Activated B cell treated with CpG ODN at 0.5 μM for 24 hours (primary cell): ENCODE results near the gene TSPAN9. TPM values are rescaled to one million over a fixed set of nuclear protein-coding genes. Genes with fewer than 3 reads are reported as not detected.

ENCODE experiments used
- ATAC-seq: fragments of 200-7000 bp; cut with Tn5 transposase; one replicate; pipeline ENCODE4 v1.10.0; 2021; ENCODE audit warnings: low read depth, mild to moderate bottlenecking, moderate library complexity
- CTCF ChIA-PET: fragments of 350-600 bp; sonication (Branson Sonifier 250); formaldehyde crosslinking; loops from one replicate; lab custom pipeline; 2021; ENCODE audit warnings: antibody characterized with exemption; lab: Charles Lee
- POLR2A ChIA-PET: fragments of 350-600 bp; sonication (Branson Sonifier 250); formaldehyde crosslinking; loops from one replicate; lab custom pipeline; 2021; ENCODE audit warnings: antibody characterized with exemption; lab: Charles Lee
- DNase-seq: peaks from one replicate; pipeline ENCODE4 v3.0.0; 2022
- H3K27ac Mint-ChIP-seq: one replicate; pipeline ENCODE4 v1.8.0; 2020; ENCODE audit warnings: mixed read lengths
- H3K27me3 Mint-ChIP-seq: one replicate; pipeline ENCODE4 v1.8.0; 2021; ENCODE audit warnings: mixed read lengths
- H3K36me3 Mint-ChIP-seq: one replicate; pipeline ENCODE4 v1.8.0; 2021; ENCODE audit warnings: low read depth, mixed read lengths
- H3K4me1 Mint-ChIP-seq: one replicate; pipeline ENCODE4 v1.8.0; 2021; ENCODE audit warnings: mixed read lengths
- H3K4me3 Mint-ChIP-seq: one replicate; pipeline ENCODE4 v1.8.0; 2020; ENCODE audit warnings: mild to moderate bottlenecking, mixed read lengths
- H3K9me3 Mint-ChIP-seq: one replicate; pipeline ENCODE4 v1.8.0; 2020; ENCODE audit warnings: mixed read lengths
- intact Hi-C: fragments of 100-400 bp; cut with micrococcal nuclease; formaldehyde crosslinking; loops from one replicate; pipeline ENCODE4 v1.15.1; 2024
- total RNA-seq: library from RNA; stranded (reverse); gene quantifications from 2 replicates; pipeline ENCODE4 v1.2.3, GENCODE V29; 2022
- TF ChIP-seq, protein P1 (sequence below): fragments of 200-600 bp; IDR thresholded peaks from one replicate; pipeline ENCODE4 v1.8.0; 2022; ENCODE audit warnings: antibody characterized with exemption, mild to moderate bottlenecking

Gene TSPAN9
- total RNA-seq, 1 donor from 2014 or later = 0.20 TPM

DNA sequence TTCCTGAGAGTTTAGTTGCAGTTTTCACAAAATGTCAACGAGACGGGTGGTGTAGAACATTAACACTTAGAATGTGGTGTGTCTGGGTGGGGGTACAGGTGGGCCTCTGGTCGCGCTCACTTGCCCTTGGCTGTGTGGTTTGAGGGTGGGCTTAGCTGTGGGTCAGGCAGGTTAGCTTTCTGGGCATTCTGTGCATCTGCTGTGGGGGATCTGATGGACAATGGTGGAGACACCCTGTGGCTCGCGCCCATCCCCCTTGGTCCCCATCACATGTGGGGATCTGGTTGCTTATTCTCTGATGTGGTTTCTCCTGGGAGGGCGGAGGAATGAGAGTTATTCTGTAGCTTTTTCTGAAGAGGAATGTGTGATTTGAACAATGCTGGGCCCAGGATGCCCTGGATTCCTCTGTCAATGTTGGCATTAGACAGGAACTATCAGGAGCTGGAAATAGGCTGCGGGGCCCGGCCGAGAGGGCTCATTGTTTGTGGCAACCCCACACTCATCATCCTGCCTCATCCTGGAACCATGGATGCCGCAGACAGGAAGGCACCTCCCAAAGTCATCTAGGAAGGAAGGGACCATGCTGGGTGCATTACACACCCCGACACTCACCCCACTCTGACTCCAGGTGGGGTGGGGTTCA is 101.6 kb downstream of the TSPAN9 start:
- ChIA-PET POLR2A (no interaction called here), CTCF (no interaction called here)
- Mint-ChIP-seq H3K4me3 (peak overlapping the region; percentile 24), H3K4me1 (peaks cover 24% of the 10 kb centered on the region), H3K27me3 (peaks cover 48% of the 10 kb centered on the region), H3K36me3 (no peaks in the 10 kb centered on the region), H3K27ac (no peak overlapping the region), H3K9me3 (no peaks in the 10 kb centered on the region)
- ATAC-seq (no peak), DNase-seq (no peak)
- intact Hi-C loops = no loop called here
- TF ChIP-seq, protein P1, sequence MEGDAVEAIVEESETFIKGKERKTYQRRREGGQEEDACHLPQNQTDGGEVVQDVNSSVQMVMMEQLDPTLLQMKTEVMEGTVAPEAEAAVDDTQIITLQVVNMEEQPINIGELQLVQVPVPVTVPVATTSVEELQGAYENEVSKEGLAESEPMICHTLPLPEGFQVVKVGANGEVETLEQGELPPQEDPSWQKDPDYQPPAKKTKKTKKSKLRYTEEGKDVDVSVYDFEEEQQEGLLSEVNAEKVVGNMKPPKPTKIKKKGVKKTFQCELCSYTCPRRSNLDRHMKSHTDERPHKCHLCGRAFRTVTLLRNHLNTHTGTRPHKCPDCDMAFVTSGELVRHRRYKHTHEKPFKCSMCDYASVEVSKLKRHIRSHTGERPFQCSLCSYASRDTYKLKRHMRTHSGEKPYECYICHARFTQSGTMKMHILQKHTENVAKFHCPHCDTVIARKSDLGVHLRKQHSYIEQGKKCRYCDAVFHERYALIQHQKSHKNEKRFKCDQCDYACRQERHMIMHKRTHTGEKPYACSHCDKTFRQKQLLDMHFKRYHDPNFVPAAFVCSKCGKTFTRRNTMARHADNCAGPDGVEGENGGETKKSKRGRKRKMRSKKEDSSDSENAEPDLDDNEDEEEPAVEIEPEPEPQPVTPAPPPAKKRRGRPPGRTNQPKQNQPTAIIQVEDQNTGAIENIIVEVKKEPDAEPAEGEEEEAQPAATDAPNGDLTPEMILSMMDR = no peak

DNA sequence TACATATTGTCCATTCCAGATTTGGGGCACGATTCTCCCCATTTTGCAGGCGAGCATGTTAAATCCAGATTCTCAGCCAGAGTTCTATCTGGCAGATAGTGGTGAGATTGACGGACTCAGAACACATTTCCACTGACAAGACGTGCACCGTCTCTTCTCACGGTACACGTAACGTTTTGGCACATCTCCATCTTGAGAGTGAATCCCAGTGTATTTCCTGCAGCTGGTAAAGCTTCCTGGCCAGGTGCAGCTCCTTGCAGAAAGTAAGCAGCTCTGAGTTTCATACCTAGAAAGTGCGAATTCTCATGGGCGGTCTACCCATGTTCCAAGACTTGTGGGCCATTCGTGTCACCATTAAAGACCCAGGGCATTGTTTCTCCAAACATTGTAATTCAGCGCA is 102.6 kb downstream of the TSPAN9 start:
- CTCF ChIA-PET = no interaction called here
- ATAC-seq (no peak), DNase-seq (no peak)
- Mint-ChIP-seq H3K36me3 (no peaks in the 10 kb centered on the region), H3K27me3 (peaks cover 50% of the 10 kb centered on the region), H3K9me3 (no peaks in the 10 kb centered on the region), H3K4me1 (peaks cover 24% of the 10 kb centered on the region), H3K4me3 (no peak overlapping the region), H3K27ac (no peak overlapping the region)
- TF ChIP-seq, protein P1 = no peak
- POLR2A ChIA-PET = no interaction called here
- intact Hi-C loops = no loop called here

DNA sequence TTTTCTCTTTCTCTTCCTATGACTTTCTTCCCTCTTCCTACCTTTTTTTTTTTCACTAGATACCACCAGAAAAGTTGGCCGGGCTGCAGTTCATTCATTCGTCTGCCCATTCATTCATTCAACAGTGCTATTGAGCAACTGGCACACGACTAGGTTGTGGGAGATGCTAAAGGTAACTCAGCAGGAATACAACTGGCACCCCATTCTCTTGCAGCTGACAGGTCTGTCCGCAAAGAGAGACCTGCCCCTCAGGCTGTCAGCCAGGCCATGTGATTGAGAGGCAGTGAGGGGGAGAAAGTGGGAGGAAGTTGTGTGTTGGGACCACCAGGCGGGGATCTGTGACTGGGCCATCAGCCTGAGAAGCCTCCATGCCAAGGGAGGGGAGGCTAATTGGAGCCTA is 105.2 kb downstream of the TSPAN9 start:
- TF ChIP-seq, protein P1 = no peak
- Mint-ChIP-seq H3K27ac (no peak overlapping the region), H3K9me3 (no peaks in the 10 kb centered on the region), H3K27me3 (peaks cover 51% of the 10 kb centered on the region), H3K4me1 (peaks cover 42% of the 10 kb centered on the region), H3K36me3 (no peaks in the 10 kb centered on the region), H3K4me3 (no peak overlapping the region)
- ATAC-seq (no peak), DNase-seq (no peak)
- ChIA-PET POLR2A (no interaction called here), CTCF (no interaction called here)
- intact Hi-C loops = no loop called here

DNA sequence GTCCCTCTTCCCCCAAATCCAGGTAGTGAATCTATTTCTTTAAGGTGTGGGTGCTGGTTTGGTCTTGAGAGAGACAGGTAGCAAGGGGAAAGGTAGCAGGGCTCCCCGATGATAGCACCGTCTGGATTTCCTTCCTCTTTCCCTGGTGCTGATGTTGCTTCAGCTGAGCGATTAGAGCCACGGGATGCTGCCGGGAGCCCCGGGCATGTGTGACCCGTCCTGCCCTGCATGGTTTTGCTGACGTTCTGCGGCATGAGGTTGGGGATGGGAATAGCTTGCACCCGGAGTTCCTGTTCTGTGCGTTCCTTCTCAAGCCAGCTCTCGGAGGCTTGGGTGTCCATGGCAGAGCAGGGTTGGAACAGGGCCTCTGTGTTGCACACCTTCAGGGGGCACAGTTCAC is 107.3 kb downstream of the TSPAN9 start:
- TF ChIP-seq, protein P1 = no peak
- Mint-ChIP-seq H3K4me1 (peaks cover 31% of the 10 kb centered on the region), H3K27ac (no peak overlapping the region), H3K36me3 (no peaks in the 10 kb centered on the region), H3K27me3 (peaks cover 42% of the 10 kb centered on the region), H3K9me3 (no peaks in the 10 kb centered on the region), H3K4me3 (no peak overlapping the region)
- DNase-seq (no peak), ATAC-seq (no peak)
- intact Hi-C loops = no loop called here
- ChIA-PET POLR2A (no interaction called here), CTCF (no interaction called here)

DNA sequence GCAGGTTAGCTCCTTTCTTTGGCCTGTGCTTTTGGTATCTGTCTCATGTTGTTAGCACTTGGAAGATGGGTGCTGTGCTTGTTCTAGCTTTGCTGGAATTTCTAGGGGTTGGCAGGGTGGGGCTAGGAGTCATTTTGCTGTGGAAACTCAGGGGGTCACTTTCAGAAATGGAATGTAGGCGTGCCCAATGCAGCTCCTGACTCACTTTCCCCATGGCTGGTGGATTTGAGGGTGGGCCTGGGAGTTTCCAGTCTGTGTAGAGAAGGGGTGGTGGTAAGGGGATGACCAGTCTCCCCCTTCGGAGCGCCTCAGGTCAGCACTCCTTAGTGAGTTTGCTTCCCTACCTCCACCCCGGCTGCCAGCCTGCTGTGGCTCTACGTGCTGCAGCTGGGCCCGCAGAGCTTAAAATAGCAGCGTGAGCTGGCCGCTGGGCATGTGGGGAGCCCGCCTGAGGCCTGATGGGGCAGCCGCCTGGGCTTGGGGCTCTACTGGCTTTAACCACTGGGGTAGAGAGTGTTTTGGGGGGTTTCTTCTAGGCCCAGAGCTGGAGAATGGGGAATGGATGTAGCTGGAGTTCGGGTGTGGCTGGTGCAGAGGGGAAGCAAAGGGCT is 108.2 kb downstream of the TSPAN9 start:
- H3K4me1 Mint-ChIP-seq = peaks cover 26% of the 10 kb centered on the region
- no peaks in the 10 kb centered on the region for H3K9me3 Mint-ChIP-seq
- intact Hi-C loops = no loop called here
- ChIA-PET POLR2A (no interaction called here), CTCF (no interaction called here)
- no peak overlapping the region for H3K4me3 Mint-ChIP-seq
- H3K27me3 Mint-ChIP-seq = peaks cover 37% of the 10 kb centered on the region
- ATAC-seq (no peak), DNase-seq (no peak)
- no peaks in the 10 kb centered on the region for H3K36me3 Mint-ChIP-seq
- TF ChIP-seq, protein P1 = no peak
- H3K27ac Mint-ChIP-seq = no peak overlapping the region
